Measurements from ENCODE around the gene DCT. TPM values are rescaled to one million over a fixed set of nuclear protein-coding genes. Genes with fewer than 3 reads are reported as not detected.

DCT gene
- total and polyA plus RNA-seq, 4 donors, result 0.03 to 0.54 (median 0.29) TPM; not detected in 1

- no peak for DNase-seq
- intact Hi-C loops (cut with DNase I), result no loop called here
- peaks cover 0 to 1% of the 10 kb centered on the region in 2 donors for H3K4me1 ChIP-seq (ENCODE audit: control insufficient read depth in 1 of 2, insufficient read depth in 2 of 2, low read length in 2 of 2)
- H3K4me3 ChIP-seq (ENCODE audit: low read length in 2 of 2), result no peak overlapping the region
- peaks cover 2% of the 10 kb centered on the region for H3K9me3 ChIP-seq (ENCODE audit: control insufficient read depth, low read length)
- H3K27ac ChIP-seq (ENCODE audit: low read depth in 1 of 2, low read length in 2 of 2), result no peak overlapping the region
- no peaks in the 10 kb centered on the region for H3K27me3 ChIP-seq (ENCODE audit: control insufficient read depth in 1 of 2, insufficient read depth in 2 of 2, low read length in 1 of 2)
- ATAC-seq (ENCODE audit: low FRiP score), result no peak
- WGBS, 2 donors, result 65 to 70% methylated on average over 7 of the region's 7 CpGs
- no peaks in the 10 kb centered on the region for H3K36me3 ChIP-seq (ENCODE audit: control insufficient read depth in 1 of 2, insufficient read depth in 2 of 2, low read length in 1 of 2)
These were observed 62.9 kb downstream of the DCT start for GRCh38 chr13:94416454-94417080.

DNA sequence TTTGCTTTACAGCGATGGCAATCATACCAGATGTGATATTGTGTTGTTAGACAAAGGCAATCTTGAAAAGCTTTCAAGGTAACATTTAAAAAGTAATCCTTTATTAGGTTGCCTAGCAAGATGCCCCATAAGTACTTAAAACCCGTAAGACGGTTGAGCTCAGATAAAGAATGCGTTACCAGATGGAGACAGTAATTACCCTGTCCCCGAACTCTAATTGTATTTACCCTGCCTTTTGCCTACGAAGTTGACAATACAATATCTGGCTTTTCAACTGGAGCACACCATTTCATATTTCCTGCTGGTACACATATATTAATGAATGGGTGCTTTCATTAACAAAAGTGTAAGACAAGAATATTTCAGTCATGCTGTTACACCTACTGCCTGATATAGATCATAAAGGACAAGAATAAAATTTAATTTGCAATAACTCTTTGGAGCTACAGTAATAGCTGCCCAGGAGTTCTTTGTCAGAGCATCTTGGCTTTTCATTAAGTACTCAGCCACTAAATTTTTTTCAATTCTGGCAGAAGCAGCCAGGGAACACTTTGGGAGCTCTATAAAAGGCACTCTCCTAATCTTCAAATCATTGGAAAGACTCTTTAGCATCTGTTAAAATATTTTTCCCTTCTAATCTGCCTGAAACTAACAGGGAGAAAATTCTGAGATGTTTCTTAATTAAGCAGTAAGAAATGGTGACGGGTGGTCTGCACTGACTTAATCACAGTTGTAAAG lies 63.8 kb downstream of the DCT start:
- H3K27ac ChIP-seq (ENCODE audit: low read depth in 1 of 2, low read length in 2 of 2), result no peak overlapping the region
- intact Hi-C loops (cut with DNase I), result no loop called here
- H3K36me3 ChIP-seq (ENCODE audit: control insufficient read depth in 1 of 2, insufficient read depth in 2 of 2, low read length in 1 of 2), result no peaks in the 10 kb centered on the region
- WGBS, 2 donors, result 67 to 76% methylated on average over 7 of the region's 7 CpGs
- DNase-seq, result no peak
- no peaks in the 10 kb centered on the region for H3K27me3 ChIP-seq (ENCODE audit: control insufficient read depth in 1 of 2, insufficient read depth in 2 of 2, low read length in 1 of 2)
- no peaks in the 10 kb centered on the region for H3K9me3 ChIP-seq (ENCODE audit: control insufficient read depth, low read length)
- ATAC-seq (ENCODE audit: low FRiP score), result no peak
- H3K4me1 ChIP-seq (ENCODE audit: control insufficient read depth in 1 of 2, insufficient read depth in 2 of 2, low read length in 2 of 2), result peaks cover 0 to 1% of the 10 kb centered on the region in 2 donors
- no peak overlapping the region for H3K4me3 ChIP-seq (ENCODE audit: low read length in 2 of 2)

GRCh38 chr13:94414708-94415107 lies 64.8 kb downstream of the DCT start:
- H3K9me3 ChIP-seq (ENCODE audit: control insufficient read depth, low read length), result no peaks in the 10 kb centered on the region
- peaks cover 0 to 1% of the 10 kb centered on the region in 2 donors for H3K4me1 ChIP-seq (ENCODE audit: control insufficient read depth in 1 of 2, insufficient read depth in 2 of 2, low read length in 2 of 2)
- H3K27me3 ChIP-seq (ENCODE audit: control insufficient read depth in 1 of 2, insufficient read depth in 2 of 2, low read length in 1 of 2), result no peaks in the 10 kb centered on the region
- ATAC-seq (ENCODE audit: low FRiP score), result no peak
- intact Hi-C loops (cut with DNase I), result no loop called here
- no peak overlapping the region for H3K27ac ChIP-seq (ENCODE audit: low read depth in 1 of 2, low read length in 2 of 2)
- no peak overlapping the region for H3K4me3 ChIP-seq (ENCODE audit: low read length in 2 of 2)
- no peak for DNase-seq
- WGBS, 2 donors, result 43% methylated on average over 4 of the region's 4 CpGs
- no peaks in the 10 kb centered on the region for H3K36me3 ChIP-seq (ENCODE audit: control insufficient read depth in 1 of 2, insufficient read depth in 2 of 2, low read length in 1 of 2)

DNA sequence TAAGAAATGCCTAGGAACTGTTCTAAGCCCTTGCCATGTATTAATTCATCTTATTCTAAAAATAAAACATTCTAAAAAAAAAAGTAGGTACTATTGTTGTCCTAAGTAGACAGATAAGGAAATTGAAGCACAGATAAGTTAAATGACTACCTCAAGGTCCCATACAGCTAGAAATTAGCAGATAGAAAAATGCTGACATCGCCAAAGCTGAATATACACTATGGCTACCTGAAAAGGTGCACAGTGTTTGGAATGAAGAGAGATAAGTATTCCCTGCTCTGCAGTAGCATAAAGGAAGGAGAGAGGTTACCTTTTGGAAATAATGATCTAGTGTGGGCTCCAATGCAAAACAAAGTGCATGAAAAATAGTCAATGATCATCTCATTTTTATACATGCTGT lies 65.3 kb downstream of the DCT start:
- intact Hi-C loops (cut with DNase I), result no loop called here
- no peak for DNase-seq
- WGBS, 2 donors, result 93 to 97% methylated on average over 1 of the region's 1 CpG

DNA sequence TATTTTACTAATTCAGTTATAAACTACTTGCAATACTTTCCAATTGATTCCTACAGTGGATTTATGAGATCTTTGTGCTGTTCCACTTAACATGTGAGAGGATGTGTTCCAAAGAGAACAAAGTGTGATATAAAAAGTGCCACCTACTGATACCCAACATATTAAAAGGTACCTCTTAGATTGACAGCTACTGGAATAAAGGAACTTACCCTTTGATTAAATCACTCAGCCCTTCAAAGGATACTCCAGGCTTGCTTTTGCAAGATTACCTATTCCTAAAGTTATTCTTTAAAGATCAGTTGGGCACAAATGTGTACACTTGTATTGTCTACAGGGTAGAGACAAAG lies 65.9 kb downstream of the DCT start:
- intact Hi-C loops (cut with DNase I), result no loop called here
- Histone ChIP-seq H3K27ac (ENCODE audit: low read depth in 1 of 2, low read length in 2 of 2) (no peak overlapping the region), H3K4me3 (ENCODE audit: low read length in 2 of 2) (no peak overlapping the region), H3K4me1 (ENCODE audit: control insufficient read depth in 1 of 2, insufficient read depth in 2 of 2, low read length in 2 of 2) (peaks cover 0 to 1% of the 10 kb centered on the region in 2 donors), H3K27me3 (ENCODE audit: control insufficient read depth in 1 of 2, insufficient read depth in 2 of 2, low read length in 1 of 2) (no peaks in the 10 kb centered on the region), H3K36me3 (ENCODE audit: control insufficient read depth in 1 of 2, insufficient read depth in 2 of 2, low read length in 1 of 2) (no peaks in the 10 kb centered on the region), H3K9me3 (ENCODE audit: control insufficient read depth, low read length) (no peaks in the 10 kb centered on the region)
- DNase-seq, result no peak
- no peak for ATAC-seq (ENCODE audit: low FRiP score)

More for the DNA sequence above, 65.3 kb downstream of the DCT start:
- Histone ChIP-seq H3K27ac (ENCODE audit: low read depth in 1 of 2, low read length in 2 of 2) (no peak overlapping the region), H3K36me3 (ENCODE audit: control insufficient read depth in 1 of 2, insufficient read depth in 2 of 2, low read length in 1 of 2) (no peaks in the 10 kb centered on the region), H3K27me3 (ENCODE audit: control insufficient read depth in 1 of 2, insufficient read depth in 2 of 2, low read length in 1 of 2) (no peaks in the 10 kb centered on the region), H3K9me3 (ENCODE audit: control insufficient read depth, low read length) (no peaks in the 10 kb centered on the region), H3K4me1 (ENCODE audit: control insufficient read depth in 1 of 2, insufficient read depth in 2 of 2, low read length in 2 of 2) (peaks cover 0 to 1% of the 10 kb centered on the region in 2 donors), H3K4me3 (ENCODE audit: low read length in 2 of 2) (no peak overlapping the region)
- no peak for ATAC-seq (ENCODE audit: low FRiP score)

DNA sequence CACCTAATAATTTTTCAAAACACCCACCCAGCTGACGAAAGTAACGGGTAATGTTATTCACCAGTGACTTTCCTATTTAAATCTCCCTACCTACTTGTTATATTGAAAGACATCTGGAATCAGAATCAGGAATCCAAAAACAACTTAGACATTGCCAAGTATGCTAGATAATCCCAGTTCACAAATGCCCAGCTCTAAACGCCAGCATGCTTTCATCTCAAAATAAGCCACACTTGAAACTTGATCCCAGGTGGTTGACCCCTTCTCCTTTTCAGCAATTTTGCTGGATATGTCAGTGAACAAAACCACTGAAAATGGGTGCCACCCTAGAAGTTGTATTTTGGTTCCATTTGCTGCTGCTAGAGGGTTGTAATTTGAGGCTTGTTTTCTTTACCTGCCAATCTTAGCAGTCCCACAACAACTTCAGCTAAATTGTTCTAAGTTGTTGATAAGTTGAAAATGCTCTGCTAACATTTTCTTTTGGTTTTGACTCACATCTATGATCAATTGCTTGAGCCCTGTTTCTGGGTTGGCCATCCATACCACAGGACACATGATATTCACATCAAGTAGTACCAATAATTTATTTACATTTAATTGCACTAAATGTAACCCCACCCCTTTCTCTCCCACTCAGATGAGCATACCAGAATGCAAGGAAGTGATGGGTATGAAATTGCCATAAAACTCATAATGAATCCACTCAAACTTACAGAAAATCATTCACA lies 66.4 kb downstream of the DCT start:
- WGBS, 2 donors, result 3 to 6% methylated on average over 3 of the region's 3 CpGs
- Histone ChIP-seq H3K4me1 (ENCODE audit: control insufficient read depth in 1 of 2, insufficient read depth in 2 of 2, low read length in 2 of 2) (peaks cover 0 to 1% of the 10 kb centered on the region in 2 donors), H3K36me3 (ENCODE audit: control insufficient read depth in 1 of 2, insufficient read depth in 2 of 2, low read length in 1 of 2) (no peaks in the 10 kb centered on the region), H3K4me3 (ENCODE audit: low read length in 2 of 2) (no peak overlapping the region), H3K9me3 (ENCODE audit: control insufficient read depth, low read length) (no peaks in the 10 kb centered on the region), H3K27me3 (ENCODE audit: control insufficient read depth in 1 of 2, insufficient read depth in 2 of 2, low read length in 1 of 2) (no peaks in the 10 kb centered on the region), H3K27ac (ENCODE audit: low read depth in 1 of 2, low read length in 2 of 2) (no peak overlapping the region)
- ATAC-seq (ENCODE audit: low FRiP score), result no peak
- no peak for DNase-seq
- intact Hi-C loops (cut with DNase I), result no loop called here

DNA sequence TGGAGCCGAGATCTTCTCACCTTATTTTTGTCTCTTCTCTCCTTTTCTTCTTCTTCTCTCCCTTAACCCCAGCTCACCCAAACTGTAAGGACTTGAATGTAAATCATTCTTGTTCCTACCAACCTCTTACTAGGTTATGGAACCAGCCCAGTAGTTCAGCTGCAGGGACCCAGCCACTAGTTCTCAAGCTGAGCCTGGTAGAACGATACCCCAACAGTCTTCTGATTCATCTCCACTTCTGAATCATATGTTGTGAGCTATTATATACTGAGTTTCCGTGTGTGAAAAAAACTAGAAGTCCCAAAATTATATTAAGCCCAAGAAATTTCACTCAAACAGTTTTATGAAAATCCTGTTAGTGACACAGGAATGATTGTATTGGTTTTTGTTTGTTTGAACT lies 67.7 kb downstream of the DCT start:
- no peak overlapping the region for H3K27ac ChIP-seq (ENCODE audit: low read depth in 1 of 2, low read length in 2 of 2)
- intact Hi-C loops (cut with DNase I), result no loop called here
- no peaks in the 10 kb centered on the region for H3K36me3 ChIP-seq (ENCODE audit: control insufficient read depth in 1 of 2, insufficient read depth in 2 of 2, low read length in 1 of 2)
- ATAC-seq (ENCODE audit: low FRiP score), result no peak
- no peaks in the 10 kb centered on the region for H3K9me3 ChIP-seq (ENCODE audit: control insufficient read depth, low read length)
- no peak for DNase-seq
- WGBS, 2 donors, result 71 to 86% methylated on average over 3 of the region's 3 CpGs
- H3K4me1 ChIP-seq (ENCODE audit: control insufficient read depth in 1 of 2, insufficient read depth in 2 of 2, low read length in 2 of 2), result peaks cover 0 to 1% of the 10 kb centered on the region in 2 donors
- no peaks in the 10 kb centered on the region for H3K27me3 ChIP-seq (ENCODE audit: control insufficient read depth in 1 of 2, insufficient read depth in 2 of 2, low read length in 1 of 2)
- H3K4me3 ChIP-seq (ENCODE audit: low read length in 2 of 2), result no peak overlapping the region

- no peaks in the 10 kb centered on the region for H3K27me3 ChIP-seq (ENCODE audit: control insufficient read depth in 1 of 2, insufficient read depth in 2 of 2, low read length in 1 of 2)
- H3K36me3 ChIP-seq (ENCODE audit: control insufficient read depth in 1 of 2, insufficient read depth in 2 of 2, low read length in 1 of 2), result no peaks in the 10 kb centered on the region
- no peak overlapping the region for H3K27ac ChIP-seq (ENCODE audit: low read depth in 1 of 2, low read length in 2 of 2)
- H3K4me3 ChIP-seq (ENCODE audit: low read length in 2 of 2), result no peak overlapping the region
- intact Hi-C loops (cut with DNase I), result no loop called here
- DNase-seq, result no peak
- H3K4me1 ChIP-seq (ENCODE audit: control insufficient read depth in 1 of 2, insufficient read depth in 2 of 2, low read length in 2 of 2), result peaks cover 0 to 1% of the 10 kb centered on the region in 2 donors
- 80 to 84% methylated on average over 7 of the region's 7 CpGs for WGBS, 2 donors
- no peak for ATAC-seq (ENCODE audit: low FRiP score)
- H3K9me3 ChIP-seq (ENCODE audit: control insufficient read depth, low read length), result no peaks in the 10 kb centered on the region
These were observed 71.0 kb downstream of the DCT start for GRCh38 chr13:94408314-94409036.

Data from aorta (tissue), 5 donors.